Measurements from ENCODE around the gene ATN1.

DNA sequence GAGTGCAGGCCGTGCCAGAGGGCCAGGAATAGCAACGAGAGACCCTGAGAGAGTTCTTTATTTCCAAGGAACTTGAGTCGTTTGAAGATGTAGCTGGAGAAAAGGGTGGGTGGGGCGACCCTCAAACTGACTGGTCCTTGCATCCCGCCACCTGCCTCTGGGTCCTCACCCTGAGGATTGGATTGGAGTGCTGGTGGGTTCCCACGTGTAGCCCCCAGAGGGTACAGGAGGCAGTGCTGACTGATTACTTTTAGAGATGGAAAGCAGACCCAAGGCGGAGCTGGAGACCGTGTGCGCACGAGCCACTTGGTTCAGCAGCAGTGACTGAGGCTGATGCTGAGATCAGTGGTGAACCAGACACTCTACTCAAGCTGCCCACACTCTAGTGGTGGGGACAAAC is 49.9 kb downstream of the ATN1 start:
- TF ChIP-seq, protein P1, sequence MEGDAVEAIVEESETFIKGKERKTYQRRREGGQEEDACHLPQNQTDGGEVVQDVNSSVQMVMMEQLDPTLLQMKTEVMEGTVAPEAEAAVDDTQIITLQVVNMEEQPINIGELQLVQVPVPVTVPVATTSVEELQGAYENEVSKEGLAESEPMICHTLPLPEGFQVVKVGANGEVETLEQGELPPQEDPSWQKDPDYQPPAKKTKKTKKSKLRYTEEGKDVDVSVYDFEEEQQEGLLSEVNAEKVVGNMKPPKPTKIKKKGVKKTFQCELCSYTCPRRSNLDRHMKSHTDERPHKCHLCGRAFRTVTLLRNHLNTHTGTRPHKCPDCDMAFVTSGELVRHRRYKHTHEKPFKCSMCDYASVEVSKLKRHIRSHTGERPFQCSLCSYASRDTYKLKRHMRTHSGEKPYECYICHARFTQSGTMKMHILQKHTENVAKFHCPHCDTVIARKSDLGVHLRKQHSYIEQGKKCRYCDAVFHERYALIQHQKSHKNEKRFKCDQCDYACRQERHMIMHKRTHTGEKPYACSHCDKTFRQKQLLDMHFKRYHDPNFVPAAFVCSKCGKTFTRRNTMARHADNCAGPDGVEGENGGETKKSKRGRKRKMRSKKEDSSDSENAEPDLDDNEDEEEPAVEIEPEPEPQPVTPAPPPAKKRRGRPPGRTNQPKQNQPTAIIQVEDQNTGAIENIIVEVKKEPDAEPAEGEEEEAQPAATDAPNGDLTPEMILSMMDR (IDR thresholded peaks at IDR 0.05): no peak
- TF ChIP-seq POLR2A (IDR thresholded peaks at IDR 0.05): no peak
